Ectodermal cell (in vitro differentiated cells): ENCODE data around the gene AMBP.
A peak's percentile ranks its signal among the peaks of the same experiment; 100 is the strongest.

Experiments
- H3K27ac ChIP-seq: 2 replicates; pipeline ENCODE4 v1.7.0; 2013; ENCODE audit warnings: mild to moderate bottlenecking, low read depth, low read length; ENCODE audit not compliant: insufficient read depth, poor library complexity, severe bottlenecking
- H3K27me3 ChIP-seq: 2 replicates; pipeline ENCODE4 v1.7.0; 2013; ENCODE audit warnings: mild to moderate bottlenecking, low read length; ENCODE audit not compliant: insufficient read depth, control insufficient read depth, poor library complexity, severe bottlenecking
- H3K36me3 ChIP-seq: one replicate; pipeline ENCODE4 v1.7.0; 2013; ENCODE audit warnings: low read length; ENCODE audit not compliant: control insufficient read depth, insufficient read depth
- H3K4me1 ChIP-seq: one replicate; pipeline ENCODE4 v1.7.0; 2013; ENCODE audit warnings: low read length; ENCODE audit not compliant: control insufficient read depth, insufficient read depth
- H3K4me3 ChIP-seq: 2 replicates; pipeline ENCODE4 v1.7.0; 2013; ENCODE audit warnings: low read depth, low read length, control low read depth; ENCODE audit not compliant: insufficient read depth
- H3K9me3 ChIP-seq: 2 replicates; pipeline ENCODE4 v1.7.0; 2013; ENCODE audit warnings: mild to moderate bottlenecking, low read length, moderate library complexity; ENCODE audit not compliant: control insufficient read depth
- WGBS, 2 experiments: methylation state at CpG; one replicate each; pipeline ENCODE4 v1.1.7; 2013; ENCODE audit warnings: missing lambda C conversion rate in 2 of 2; 5-methylcytosine and 5-hydroxymethylcytosine counted together

AMBP gene

GRCh38 chr9:114059047-114059803, 18.9 kb downstream of the AMBP start:
- H3K27ac ChIP-seq: peak overlapping the region; percentile 62
- H3K4me1 ChIP-seq: peaks cover 22% of the 10 kb centered on the region
- no peaks in the 10 kb centered on the region for H3K36me3 ChIP-seq
- WGBS, 2 experiments: 86 to 89% methylated on average over 8 of the region's 8 CpGs
- no peak overlapping the region for H3K4me3 ChIP-seq
- H3K27me3 ChIP-seq: no peaks in the 10 kb centered on the region
- no peaks in the 10 kb centered on the region for H3K9me3 ChIP-seq

DNA sequence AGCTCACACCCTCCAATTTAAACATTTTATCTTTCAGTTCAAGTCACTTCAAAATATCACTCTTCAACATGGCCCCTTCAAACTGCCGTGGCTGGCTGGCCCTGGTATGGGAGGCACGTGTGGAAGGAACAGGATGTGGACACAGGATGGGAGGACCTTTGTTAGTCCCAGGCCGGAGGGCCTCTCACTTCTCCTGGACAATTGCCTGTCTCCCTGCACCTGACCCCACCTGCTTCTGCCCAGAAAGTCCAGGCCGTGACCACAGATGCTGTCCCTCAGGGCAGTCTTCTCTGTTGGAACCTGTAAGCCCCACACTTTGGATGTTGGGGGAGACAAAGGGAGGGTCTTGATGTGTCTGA, 19.4 kb downstream of the AMBP start:
- WGBS, 2 experiments: 92 to 97% methylated on average over 4 of the region's 4 CpGs
- H3K27ac ChIP-seq: no peak overlapping the region

GRCh38 chr9:114057161-114057885, 20.8 kb downstream of the AMBP start:
- peaks cover 22% of the 10 kb centered on the region for H3K4me1 ChIP-seq
- no peak overlapping the region for H3K27ac ChIP-seq
- 82% methylated on average over 7 of the region's 7 CpGs for WGBS, 2 experiments
- no peaks in the 10 kb centered on the region for H3K9me3 ChIP-seq
- no peaks in the 10 kb centered on the region for H3K27me3 ChIP-seq
- H3K36me3 ChIP-seq: no peaks in the 10 kb centered on the region
- no peak overlapping the region for H3K4me3 ChIP-seq

More for the DNA sequence above, 19.4 kb downstream of the AMBP start:
- peaks cover 22% of the 10 kb centered on the region for H3K4me1 ChIP-seq
- no peaks in the 10 kb centered on the region for H3K36me3 ChIP-seq
- H3K9me3 ChIP-seq: no peaks in the 10 kb centered on the region
- H3K27me3 ChIP-seq: no peaks in the 10 kb centered on the region
- H3K4me3 ChIP-seq: no peak overlapping the region

DNA sequence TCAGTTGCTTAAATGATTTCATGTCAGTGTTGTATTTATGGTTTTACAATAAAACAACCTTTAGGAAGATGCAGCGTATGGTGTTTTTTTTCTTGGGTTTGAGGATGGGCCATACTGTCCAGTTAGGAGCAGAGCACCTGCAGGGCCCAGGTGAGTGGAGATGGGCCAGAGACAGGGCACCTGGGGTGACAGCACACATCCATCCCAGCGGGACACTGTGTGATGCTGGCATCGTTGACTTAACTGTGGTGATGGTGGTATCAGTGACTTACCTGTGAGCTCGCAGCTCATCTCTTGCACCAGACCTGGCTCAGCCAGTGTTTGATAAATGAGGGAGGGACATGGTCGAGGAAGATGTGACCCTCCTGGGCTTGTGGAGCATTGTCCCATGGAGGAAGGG, 21.6 kb downstream of the AMBP start:
- H3K4me1 ChIP-seq: peaks cover 22% of the 10 kb centered on the region
- H3K9me3 ChIP-seq: no peaks in the 10 kb centered on the region
- WGBS, 2 experiments: 92 to 96% methylated on average over 5 of the region's 5 CpGs
- H3K36me3 ChIP-seq: peaks cover 3% of the 10 kb centered on the region
- H3K4me3 ChIP-seq: no peak overlapping the region
- no peak overlapping the region for H3K27ac ChIP-seq
- no peaks in the 10 kb centered on the region for H3K27me3 ChIP-seq

DNA sequence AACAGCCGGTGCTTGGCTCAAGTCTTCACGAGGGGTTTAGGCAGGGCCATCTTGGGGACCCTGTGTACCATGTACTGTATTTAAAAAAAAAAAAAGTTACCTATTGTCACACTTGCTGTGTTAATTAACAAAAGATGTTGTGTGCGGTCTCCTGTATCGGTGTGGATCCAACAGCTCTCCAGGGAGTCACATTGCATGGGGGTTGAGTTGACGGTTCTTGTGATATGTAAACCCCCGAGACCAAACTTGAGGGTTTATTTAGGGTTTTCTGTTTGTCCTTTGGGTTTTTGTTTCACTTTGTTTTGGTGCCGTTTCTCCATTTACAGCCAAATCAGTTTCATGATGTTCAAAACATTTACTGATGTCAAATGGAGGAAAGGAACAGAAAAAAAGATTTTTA, 22.2 kb downstream of the AMBP start:
- Histone ChIP-seq H3K4me1 (peaks cover 22% of the 10 kb centered on the region), H3K36me3 (peaks cover 10% of the 10 kb centered on the region), H3K9me3 (no peaks in the 10 kb centered on the region), H3K27me3 (no peaks in the 10 kb centered on the region), H3K27ac (no peak overlapping the region), H3K4me3 (no peak overlapping the region)
- WGBS, 2 experiments: 86 to 92% methylated on average over 7 of the region's 7 CpGs

DNA sequence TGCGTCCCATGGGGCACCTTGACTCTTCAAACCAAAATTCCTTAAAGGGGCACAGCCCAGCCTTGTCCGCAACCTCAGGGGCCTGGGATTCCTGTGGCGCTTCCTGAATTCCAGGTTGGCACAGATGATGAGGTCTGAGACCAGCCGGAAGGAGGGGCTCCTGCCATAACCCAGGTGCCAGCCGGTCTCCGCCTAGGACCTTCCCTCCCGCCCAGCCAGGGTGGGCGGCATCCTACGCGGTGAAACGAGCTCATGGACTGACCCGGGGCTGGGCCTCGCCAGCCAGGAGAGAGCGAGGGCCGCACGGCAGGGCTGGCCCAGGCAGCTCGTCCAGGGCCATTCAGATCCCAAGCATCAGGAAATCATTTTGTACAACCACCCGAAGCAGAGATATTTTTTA, 23.0 kb downstream of the AMBP start:
- Histone ChIP-seq H3K36me3 (peaks cover 17% of the 10 kb centered on the region), H3K9me3 (no peaks in the 10 kb centered on the region)
- WGBS, 2 experiments: 95% methylated on average over 18 of the region's 18 CpGs

GRCh38 chr9:114054191-114054690, 23.9 kb downstream of the AMBP start:
- 84% methylated on average over 10 of the region's 10 CpGs for WGBS, 2 experiments
- H3K36me3 ChIP-seq: peaks cover 23% of the 10 kb centered on the region
- H3K4me3 ChIP-seq: no peak overlapping the region
- H3K9me3 ChIP-seq: no peaks in the 10 kb centered on the region
- H3K4me1 ChIP-seq: peaks cover 14% of the 10 kb centered on the region
- no peak overlapping the region for H3K27ac ChIP-seq
- no peaks in the 10 kb centered on the region for H3K27me3 ChIP-seq

More for the DNA sequence above, 23.0 kb downstream of the AMBP start:
- no peaks in the 10 kb centered on the region for H3K27me3 ChIP-seq
- peaks cover 22% of the 10 kb centered on the region for H3K4me1 ChIP-seq
- no peak overlapping the region for H3K27ac ChIP-seq
- no peak overlapping the region for H3K4me3 ChIP-seq

DNA sequence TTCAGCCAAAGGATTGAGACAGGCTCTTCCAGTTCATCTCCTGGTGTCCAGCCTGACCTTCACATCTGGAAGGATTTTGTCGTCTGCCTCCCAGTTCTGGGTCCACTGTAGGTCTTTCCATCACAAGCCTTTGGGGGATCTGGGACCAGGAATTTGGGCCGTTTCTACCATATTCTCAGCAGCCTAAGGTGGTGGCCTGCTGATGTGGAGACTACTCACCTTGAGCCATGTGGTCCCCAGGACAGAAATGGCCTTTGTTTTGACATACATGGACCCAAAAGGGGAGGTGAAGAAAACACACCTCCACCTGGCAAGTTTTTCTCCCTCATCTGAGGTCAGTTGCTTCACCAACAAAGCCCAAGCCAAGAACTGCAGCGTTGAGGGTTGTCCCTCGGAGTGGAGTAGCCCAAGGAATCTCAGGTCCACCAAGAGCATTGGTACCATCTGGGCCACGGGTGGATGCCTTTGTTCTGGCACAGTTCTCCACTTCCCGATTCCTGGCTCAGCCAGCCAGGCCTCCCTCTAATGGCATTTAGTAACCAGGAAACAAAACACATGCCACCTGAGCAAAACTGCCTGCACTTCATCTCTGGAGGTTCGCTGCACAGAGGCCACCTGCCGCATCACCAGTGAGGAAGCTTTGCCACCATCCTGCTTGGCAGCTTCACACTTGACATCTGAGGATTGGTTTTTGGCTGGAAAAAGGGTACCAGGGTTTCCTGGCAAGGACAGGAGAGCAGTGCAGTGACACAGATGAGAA, 24.7 kb downstream of the AMBP start:
- WGBS, 2 experiments: 93 to 94% methylated on average over 8 of the region's 8 CpGs
- Histone ChIP-seq H3K4me3 (no peak overlapping the region), H3K9me3 (no peaks in the 10 kb centered on the region), H3K4me1 (peaks cover 11% of the 10 kb centered on the region), H3K27me3 (no peaks in the 10 kb centered on the region), H3K36me3 (peaks cover 31% of the 10 kb centered on the region), H3K27ac (no peak overlapping the region)

GRCh38 chr9:114051706-114052105, 26.4 kb downstream of the AMBP start:
- no peaks in the 10 kb centered on the region for H3K27me3 ChIP-seq
- 76 to 81% methylated on average over 7 of the region's 7 CpGs for WGBS, 2 experiments
- H3K4me1 ChIP-seq: no peaks in the 10 kb centered on the region
- no peak overlapping the region for H3K4me3 ChIP-seq
- peaks cover 41% of the 10 kb centered on the region for H3K36me3 ChIP-seq
- no peaks in the 10 kb centered on the region for H3K9me3 ChIP-seq
- H3K27ac ChIP-seq: no peak overlapping the region

GRCh38 chr9:114051281-114051680, 26.8 kb downstream of the AMBP start:
- Histone ChIP-seq H3K36me3 (peaks cover 41% of the 10 kb centered on the region), H3K4me3 (no peak overlapping the region), H3K27me3 (no peaks in the 10 kb centered on the region), H3K9me3 (no peaks in the 10 kb centered on the region), H3K27ac (no peak overlapping the region), H3K4me1 (no peaks in the 10 kb centered on the region)
- 95 to 96% methylated on average over 15 of the region's 15 CpGs for WGBS, 2 experiments
